SK-N-MC (cell line): ENCODE results near the gene FAM131C.

ENCODE experiments used
- EZH2 ChIP-seq: fragments of 200-600 bp; sonication (generic); IDR thresholded peaks from one replicate; pipeline ENCODE4 v1.6.1; 2017; ENCODE audit warnings: antibody characterized with exemption
- POLR2AphosphoS5 ChIP-seq: IDR thresholded peaks from 2 replicates; pipeline ENCODE4 v1.6.1; 2012; ENCODE audit warnings: mild to moderate bottlenecking, low read depth, low read length, borderline replicate concordance

DNA sequence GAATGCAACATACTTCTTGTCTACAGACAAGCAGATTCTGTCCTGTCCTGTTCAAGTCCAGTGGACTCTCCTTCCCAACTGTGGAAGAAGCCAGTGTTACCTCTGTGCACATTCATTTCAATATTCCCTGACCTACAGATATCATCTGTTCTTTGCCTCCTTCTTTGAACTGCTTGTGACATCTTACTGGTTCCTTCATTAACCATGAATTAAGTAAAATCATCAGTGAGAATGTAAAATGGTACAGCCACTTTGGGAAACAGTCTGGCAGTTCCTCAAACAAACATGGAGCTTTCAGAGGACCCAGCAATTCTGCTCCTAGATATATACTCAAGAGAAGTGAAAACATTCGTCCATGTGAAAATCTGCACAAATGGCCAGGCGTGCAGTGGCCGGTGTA lies 62.6 kb downstream of the FAM131C start:
- TF ChIP-seq POLR2AphosphoS5, result no peak
- no peak for TF ChIP-seq EZH2
